ENCODE data around the gene PRR12. TPM values are rescaled to one million over a fixed set of nuclear protein-coding genes. Genes with fewer than 3 reads are reported as not detected.
A peak's percentile ranks its signal among the peaks of the same experiment; 100 is the strongest.

Gene PRR12
- total and polyA plus RNA-seq, 9 of the 15 experiments (the other 6 are each of a cell fraction or from before 2014, with no cell fraction given): 0.01 to 21.1 (median 0.98) TPM

GRCh38 chr19:49596954-49597702 lies 6.1 kb downstream of the PRR12 start (continued):
- TF ChIP-seq POLR2G (IDR thresholded peaks at IDR 0.05; ENCODE audit: low read depth, low read length) (peak; percentile 25), ZNF431 (CRISPR knock-in tag; IDR thresholded peaks at IDR 0.05) (no peak), CTCFL (IDR thresholded peaks at IDR 0.05; ENCODE audit: borderline replicate concordance, insufficient read depth, low read depth, low read length, poor library complexity, severe bottlenecking) (peak; percentile 20), RBFOX2 (IDR thresholded peaks at IDR 0.05; ENCODE audit: low read depth, low read length) (peak; percentile 54; the same call in 1 of the 2 replicates)

- POLR2A ChIA-PET: interaction anchor here (0.6 kb wide), 1 partner anchor 35 kb away, joined by 3 read pairs; no protein-coding TSS in a partner anchor
- H3K79me2 ChIP-seq (ENCODE audit: control insufficient read depth, insufficient read depth, low read length): peaks cover 26% of the 10 kb centered on the region
Measured at GRCh38 chr19:49597703-49597974, 6.7 kb downstream of the PRR12 start.

More at GRCh38 chr19:49597703-49597974, 6.7 kb downstream of the PRR12 start:
- H3K9me3 ChIP-seq (replicated peaks; ENCODE audit: control insufficient read depth, insufficient read depth, low read depth, low read length): no peaks in the 10 kb centered on the region
- peaks cover 7 to 38% of the 10 kb centered on the region in 2 experiments; a peak in 4 of 5 replicates for H3K4me1 ChIP-seq (replicated peaks in 1 of 2; ENCODE audit: control insufficient read depth in 2 of 2, insufficient read depth in 2 of 2, low read length in 2 of 2)
- peaks cover 84% of the 10 kb centered on the region for H3K36me3 ChIP-seq (ENCODE audit: control insufficient read depth, insufficient read depth, low read length)
- FAIRE-seq (no peak), DNase-seq (ENCODE audit: extremely low read depth in 1 of 4, low spot score in 3 of 4) (peak in 1 of 4 experiments; percentile 21), ATAC-seq (no peak)
- no peak overlapping the region for H3K27ac ChIP-seq (ENCODE audit: extremely low read depth, low read depth, low read length)
- no peak overlapping the region for H2AFZ ChIP-seq (ENCODE audit: low read depth, low read length)
- H3K9ac ChIP-seq (ENCODE audit: insufficient read depth in 1 of 2, low read depth in 2 of 2, low read length in 2 of 2): no peak overlapping the region
- CTCF ChIA-PET (ENCODE audit: low intra/inter-chr PET ratio): no interaction called here
- no TSS peak for BruUV-seq (replicated peaks)
- peaks cover 3% of the 10 kb centered on the region for H3K9me1 ChIP-seq (ENCODE audit: control insufficient read depth, insufficient read depth, low read length)
- H4K20me1 ChIP-seq (replicated peaks; ENCODE audit: control insufficient read depth, insufficient read depth, low read length): peaks cover 6% of the 10 kb centered on the region; the same call in 1 of the 2 replicates
- no peak overlapping the region for H3K4me2 ChIP-seq (ENCODE audit: insufficient read depth, low read length)
- no peak overlapping the region for H3K4me3 ChIP-seq
- intact Hi-C loops (cut with micrococcal nuclease) (no loop called here), in situ Hi-C loops (cut with MboI) (no loop called here)
- 99% methylated on average over 14 of the region's 29 CpGs for WGBS (ENCODE audit: insufficient coverage, low coverage, missing lambda C conversion rate)
- H3K27me3 ChIP-seq (ENCODE audit: control insufficient read depth in 2 of 2, insufficient read depth in 2 of 2, low read length in 2 of 2): no peaks in the 10 kb centered on the region
- TF ChIP-seq POLR2G (IDR thresholded peaks at IDR 0.05; ENCODE audit: low read depth, low read length) (0 out of 2 replicates have a peak, but pooled peaks have one; percentile 14), POLR2B (IDR thresholded peaks at IDR 0.05; ENCODE audit: low read depth, partially characterized antibody) (no peak), RBFOX2 (IDR thresholded peaks at IDR 0.05; ENCODE audit: low read depth, low read length) (0 out of 2 replicates have a peak, but pooled peaks have one; percentile 11), FIP1L1 (IDR thresholded peaks at IDR 0.05; ENCODE audit: low read depth, low read length, poor library complexity, severe bottlenecking) (peak; percentile 34), PKNOX1 (IDR thresholded peaks at IDR 0.05) (no peak)

Measured in K562 (cell line).